ENCODE data around the gene NKTR. TPM values are rescaled to one million over a fixed set of nuclear protein-coding genes. Genes with fewer than 3 reads are reported as not detected.
A peak's percentile ranks its signal among the peaks of the same experiment; 100 is the strongest.

Gene NKTR
- polyA plus RNA-seq, 1 donor from 2014 or later = 14.7 TPM

- H3K27ac Mint-ChIP-seq = no peak overlapping the region
- no peaks in the 10 kb centered on the region for H3K27me3 Mint-ChIP-seq
- H3K4me1 Mint-ChIP-seq = peaks cover 29 to 44% (median 31%) of the 10 kb centered on the region in 3 donors
- peaks cover 4% of the 10 kb centered on the region for H3K36me3 Mint-ChIP-seq
- no peaks in the 10 kb centered on the region for H3K9me3 Mint-ChIP-seq
- peak overlapping the region in 1 of 4 donors; percentile 61 for H3K4me3 Mint-ChIP-seq
Observed at GRCh38 chr3:42610976-42611375, 10.5 kb downstream of the NKTR start.

GRCh38 chr3:42612217-42612616 is 11.7 kb downstream of the NKTR start:
- Mint-ChIP-seq H3K27me3 (no peaks in the 10 kb centered on the region), H3K27ac (no peak overlapping the region), H3K36me3 (peaks cover 4% of the 10 kb centered on the region), H3K4me3 (peak overlapping the region in 1 of 4 donors; percentile 74), H3K4me1 (peaks cover 28 to 42% (median 28%) of the 10 kb centered on the region in 3 donors), H3K9me3 (no peaks in the 10 kb centered on the region)

GRCh38 chr3:42612928-42613327 is 12.4 kb downstream of the NKTR start:
- Mint-ChIP-seq H3K27ac (peak overlapping the region in 1 of 3 donors; percentile 1), H3K27me3 (no peaks in the 10 kb centered on the region), H3K36me3 (peaks cover 4% of the 10 kb centered on the region), H3K4me3 (peak overlapping the region in 2 of 4 donors; percentile 0 to 3), H3K4me1 (peaks cover 26 to 42% (median 29%) of the 10 kb centered on the region in 3 donors), H3K9me3 (no peaks in the 10 kb centered on the region)

- H3K27ac Mint-ChIP-seq = no peak overlapping the region
- peak overlapping the region in 2 of 4 donors; percentile 0 to 3 for H3K4me3 Mint-ChIP-seq
Observed at GRCh38 chr3:42613462-42613861, 13.0 kb downstream of the NKTR start.

GRCh38 chr3:42631620-42632019 is 31.1 kb downstream of the NKTR start:
- no peak overlapping the region for H3K27ac Mint-ChIP-seq
- no peaks in the 10 kb centered on the region for H3K27me3 Mint-ChIP-seq
- peaks cover 6% of the 10 kb centered on the region for H3K36me3 Mint-ChIP-seq
- peaks cover 0 to 6% (median 1%) of the 10 kb centered on the region in 3 donors for H3K4me1 Mint-ChIP-seq
- H3K4me3 Mint-ChIP-seq = no peak overlapping the region
- H3K9me3 Mint-ChIP-seq = no peaks in the 10 kb centered on the region

More at GRCh38 chr3:42613462-42613861, 13.0 kb downstream of the NKTR start:
- Mint-ChIP-seq H3K36me3 (peaks cover 4% of the 10 kb centered on the region), H3K27me3 (no peaks in the 10 kb centered on the region), H3K9me3 (no peaks in the 10 kb centered on the region), H3K4me1 (peaks cover 26 to 42% (median 29%) of the 10 kb centered on the region in 3 donors)

GRCh38 chr3:42632146-42632545 is 31.7 kb downstream of the NKTR start:
- peaks cover 6% of the 10 kb centered on the region for H3K36me3 Mint-ChIP-seq

GRCh38 chr3:42633544-42633943 is 33.1 kb downstream of the NKTR start:
- Mint-ChIP-seq H3K4me3 (peak overlapping the region in 1 of 4 donors; percentile 60), H3K4me1 (peaks cover 0 to 4% (median 1%) of the 10 kb centered on the region in 3 donors), H3K9me3 (no peaks in the 10 kb centered on the region), H3K27ac (peak overlapping the region in 1 of 3 donors; percentile 26), H3K27me3 (no peaks in the 10 kb centered on the region), H3K36me3 (peaks cover 6% of the 10 kb centered on the region)

More at GRCh38 chr3:42632146-42632545, 31.7 kb downstream of the NKTR start:
- no peaks in the 10 kb centered on the region for H3K27me3 Mint-ChIP-seq
- H3K4me3 Mint-ChIP-seq = no peak overlapping the region
- H3K9me3 Mint-ChIP-seq = no peaks in the 10 kb centered on the region
- H3K27ac Mint-ChIP-seq = no peak overlapping the region
- peaks cover 0 to 6% (median 1%) of the 10 kb centered on the region in 3 donors for H3K4me1 Mint-ChIP-seq

- Mint-ChIP-seq H3K36me3 (peaks cover 9% of the 10 kb centered on the region), H3K27me3 (no peaks in the 10 kb centered on the region), H3K4me3 (no peak overlapping the region), H3K27ac (peak overlapping the region in 1 of 3 donors; percentile 33), H3K4me1 (peaks cover 0 to 4% (median 0%) of the 10 kb centered on the region in 3 donors), H3K9me3 (no peaks in the 10 kb centered on the region)
Observed at GRCh38 chr3:42635111-42635510, 34.6 kb downstream of the NKTR start.

- Mint-ChIP-seq H3K4me1 (peaks cover 0 to 5% (median 0%) of the 10 kb centered on the region in 3 donors), H3K27me3 (no peaks in the 10 kb centered on the region), H3K36me3 (peaks cover 9% of the 10 kb centered on the region), H3K9me3 (no peaks in the 10 kb centered on the region), H3K27ac (no peak overlapping the region), H3K4me3 (no peak overlapping the region)
Observed at GRCh38 chr3:42637001-42637400, 36.5 kb downstream of the NKTR start.

- no peak overlapping the region for H3K27ac Mint-ChIP-seq
- peaks cover 6% of the 10 kb centered on the region for H3K36me3 Mint-ChIP-seq
- H3K9me3 Mint-ChIP-seq = no peaks in the 10 kb centered on the region
- no peak overlapping the region for H3K4me3 Mint-ChIP-seq
- H3K27me3 Mint-ChIP-seq = no peaks in the 10 kb centered on the region
- H3K4me1 Mint-ChIP-seq = peaks cover 0 to 5% (median 0%) of the 10 kb centered on the region in 3 donors
Observed at GRCh38 chr3:42638339-42638842, 37.9 kb downstream of the NKTR start.

- no peaks in the 10 kb centered on the region for H3K9me3 Mint-ChIP-seq
- H3K36me3 Mint-ChIP-seq = peaks cover 3% of the 10 kb centered on the region
- no peaks in the 10 kb centered on the region for H3K27me3 Mint-ChIP-seq
- peaks cover 0 to 2% (median 0%) of the 10 kb centered on the region in 3 donors for H3K4me1 Mint-ChIP-seq
- H3K4me3 Mint-ChIP-seq = no peak overlapping the region
- peak overlapping the region in 1 of 3 donors; percentile 59 for H3K27ac Mint-ChIP-seq
Observed at GRCh38 chr3:42639192-42639591, 38.7 kb downstream of the NKTR start.

- no peaks in the 10 kb centered on the region for H3K9me3 Mint-ChIP-seq
- no peaks in the 10 kb centered on the region for H3K27me3 Mint-ChIP-seq
- peaks cover 0 to 2% (median 0%) of the 10 kb centered on the region in 3 donors for H3K4me1 Mint-ChIP-seq
- no peak overlapping the region for H3K4me3 Mint-ChIP-seq
- H3K36me3 Mint-ChIP-seq = peaks cover 7% of the 10 kb centered on the region
- no peak overlapping the region for H3K27ac Mint-ChIP-seq
Observed at GRCh38 chr3:42640129-42640528, 39.6 kb downstream of the NKTR start.

- H3K27me3 Mint-ChIP-seq = no peaks in the 10 kb centered on the region
- H3K36me3 Mint-ChIP-seq = peaks cover 7% of the 10 kb centered on the region
- H3K4me3 Mint-ChIP-seq = no peak overlapping the region
- peaks cover 0 to 2% (median 0%) of the 10 kb centered on the region in 3 donors for H3K4me1 Mint-ChIP-seq
- peak overlapping the region in 1 of 3 donors; percentile 19 for H3K27ac Mint-ChIP-seq
- no peaks in the 10 kb centered on the region for H3K9me3 Mint-ChIP-seq
Observed at GRCh38 chr3:42640771-42641370, 40.4 kb downstream of the NKTR start.

- Mint-ChIP-seq H3K9me3 (no peaks in the 10 kb centered on the region), H3K36me3 (peaks cover 6% of the 10 kb centered on the region), H3K27ac (no peak overlapping the region), H3K4me1 (peaks cover 4 to 12% (median 7%) of the 10 kb centered on the region in 3 donors), H3K4me3 (no peak overlapping the region), H3K27me3 (no peaks in the 10 kb centered on the region)
Observed at GRCh38 chr3:42647821-42648459, 47.5 kb downstream of the NKTR start.

- peaks cover 0 to 1% (median 0%) of the 10 kb centered on the region in 3 donors for H3K9me3 Mint-ChIP-seq
- peak overlapping the region in 1 of 3 donors; percentile 22 for H3K27ac Mint-ChIP-seq
- peaks cover 6 to 15% (median 13%) of the 10 kb centered on the region in 3 donors for H3K4me1 Mint-ChIP-seq
- peaks cover 2% of the 10 kb centered on the region for H3K27me3 Mint-ChIP-seq
- peaks cover 6% of the 10 kb centered on the region for H3K36me3 Mint-ChIP-seq
- no peak overlapping the region for H3K4me3 Mint-ChIP-seq
Observed at GRCh38 chr3:42649006-42649405, 48.5 kb downstream of the NKTR start.

Data from IgD-negative memory B cell (primary cell).